Upper lobe of left lung (tissue), 6 donors: Measurements from ENCODE around the gene PIGB. TPM values are rescaled to one million over a fixed set of nuclear protein-coding genes. Genes with fewer than 3 reads are reported as not detected.
A peak's percentile ranks its signal among the peaks of the same experiment; 100 is the strongest.
"Not testable (repeated sequence)": the region's sequence is repeated elsewhere in the genome, so short reads cannot be mapped to it uniquely, and the experiment has no call there.

ENCODE experiments used
- ATAC-seq, 2 donors: fragments of 200-7000 bp; cut with Tn5 transposase; one replicate each; pipeline ENCODE4 v1.9.1; 2022; ENCODE audit warnings: mild to moderate bottlenecking in 2 of 2, moderate library complexity in 2 of 2; ENCODE audit not compliant: low FRiP score in 2 of 2
- DNase-seq, 2 donors: peaks; one replicate each; pipeline ENCODE4 v3.0.0-alpha.2; 2019 to 2020
- H3K27ac ChIP-seq, 4 donors: fragments of 200-600 bp; sonication (generic); one replicate each; pipeline ENCODE4 v1.5.1; 2016 to 2019
- H3K27me3 ChIP-seq, 4 donors: fragments of 200-600 bp; sonication (generic); one replicate each; pipeline ENCODE4 v1.5.1; 2017 to 2019
- H3K36me3 ChIP-seq, 4 donors: fragments of 200-600 bp; sonication (generic); one replicate each; pipeline ENCODE4 v1.5.1; 2016 to 2019
- H3K4me1 ChIP-seq, 4 donors: fragments of 200-600 bp; sonication (generic); one replicate each; pipeline ENCODE4 v1.5.1; 2018 to 2019
- H3K4me3 ChIP-seq, 4 donors: fragments of 200-600 bp; sonication (generic); one replicate each; pipeline ENCODE4 v1.5.1; 2017 to 2019; ENCODE audit warnings: mild to moderate bottlenecking in 2 of 4, moderate library complexity in 1 of 4
- H3K9me3 ChIP-seq, 4 donors: fragments of 200-600 bp; sonication (generic); one replicate each; pipeline ENCODE4 v1.5.1; 2018 to 2019
- EP300 ChIP-seq, 4 donors: sonication (generic); formaldehyde crosslinking; IDR thresholded peaks; one replicate each; pipeline ENCODE4 v1.5.1; 2017; ENCODE audit warnings: antibody characterized with exemption in 4 of 4, control low read depth in 2 of 4
- POLR2A ChIP-seq, 4 donors: fragments of 450-650 bp; IDR thresholded peaks; one replicate each; pipeline ENCODE4 v1.5.1; 2016 to 2017; ENCODE audit warnings: antibody characterized with exemption in 4 of 4, mild to moderate bottlenecking in 2 of 4
- POLR2AphosphoS5 ChIP-seq, 2 donors: sonication (generic); formaldehyde crosslinking; IDR thresholded peaks; one replicate each; pipeline ENCODE4 v1.5.1; 2017; ENCODE audit warnings: antibody characterized with exemption in 2 of 2
- WGBS, 2 donors: methylation state at CpG; one replicate each; pipeline ENCODE4 v1.1.5; 2017 to 2018; 5-methylcytosine and 5-hydroxymethylcytosine counted together
- total RNA-seq, 6 donors: library from RNA; depleted of rRNA in 4 of 6; stranded (reverse); fragments of >200 nt in 4 of 6; gene quantifications; one replicate each; pipeline versions ENCODE4 v1.1.0 to v1.2.1, GENCODE V29; 2016 to 2021
- TF ChIP-seq, protein P1 (sequence below), 6 experiments: fragments of 450-650 bp in 4 of 6; fragments of 200-600 bp in 2 of 6; sonication (generic) in 2 of 6; IDR thresholded peaks; one replicate each; pipeline ENCODE4 v1.5.1; 2016 to 2019; ENCODE audit warnings: antibody characterized with exemption in 6 of 6
- donor health status: DM: no; HTN: no; CAD: no; lungs with moderate emphysema.
- donor health status: DM: no; HTN: yes; CAD: no; lungs with severe emphysema.

Gene PIGB
- total RNA-seq, 6 donors from 2014 or later, result 3.0 to 14.7 (median 9.3) TPM

GRCh38 chr15:55297315-55297714 lies 21.7 kb upstream of the PIGB start:
- TF ChIP-seq EP300 (IDR thresholded peaks at IDR 0.05), result no peak
- TF ChIP-seq, protein P1, sequence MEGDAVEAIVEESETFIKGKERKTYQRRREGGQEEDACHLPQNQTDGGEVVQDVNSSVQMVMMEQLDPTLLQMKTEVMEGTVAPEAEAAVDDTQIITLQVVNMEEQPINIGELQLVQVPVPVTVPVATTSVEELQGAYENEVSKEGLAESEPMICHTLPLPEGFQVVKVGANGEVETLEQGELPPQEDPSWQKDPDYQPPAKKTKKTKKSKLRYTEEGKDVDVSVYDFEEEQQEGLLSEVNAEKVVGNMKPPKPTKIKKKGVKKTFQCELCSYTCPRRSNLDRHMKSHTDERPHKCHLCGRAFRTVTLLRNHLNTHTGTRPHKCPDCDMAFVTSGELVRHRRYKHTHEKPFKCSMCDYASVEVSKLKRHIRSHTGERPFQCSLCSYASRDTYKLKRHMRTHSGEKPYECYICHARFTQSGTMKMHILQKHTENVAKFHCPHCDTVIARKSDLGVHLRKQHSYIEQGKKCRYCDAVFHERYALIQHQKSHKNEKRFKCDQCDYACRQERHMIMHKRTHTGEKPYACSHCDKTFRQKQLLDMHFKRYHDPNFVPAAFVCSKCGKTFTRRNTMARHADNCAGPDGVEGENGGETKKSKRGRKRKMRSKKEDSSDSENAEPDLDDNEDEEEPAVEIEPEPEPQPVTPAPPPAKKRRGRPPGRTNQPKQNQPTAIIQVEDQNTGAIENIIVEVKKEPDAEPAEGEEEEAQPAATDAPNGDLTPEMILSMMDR (IDR thresholded peaks at IDR 0.05), result no peak
- TF ChIP-seq POLR2AphosphoS5 (IDR thresholded peaks at IDR 0.05), result no peak
- TF ChIP-seq POLR2A (IDR thresholded peaks at IDR 0.05), result no peak
- DNase-seq, result no peak
- ATAC-seq, result no peak
- no peak overlapping the region for H3K4me3 ChIP-seq
- no peak overlapping the region for H3K27ac ChIP-seq
- H3K27me3 ChIP-seq, result no peaks in the 10 kb centered on the region
- H3K4me1 ChIP-seq, result no peaks in the 10 kb centered on the region
- no peaks in the 10 kb centered on the region for H3K36me3 ChIP-seq
- no peaks in the 10 kb centered on the region for H3K9me3 ChIP-seq

GRCh38 chr15:55302801-55303200 lies 16.2 kb upstream of the PIGB start:
- peak in 1 of 2 donors; percentile 39 for DNase-seq
- H3K27ac ChIP-seq, H3K4me1 ChIP-seq, H3K4me3 ChIP-seq, H3K36me3 ChIP-seq, H3K9me3 ChIP-seq, ATAC-seq, H3K27me3 ChIP-seq: not testable (repeated sequence)
- no CpG with 5 or more reads among the region's 32 CpGs for whole genome bisulfite sequencing, 2 donors

GRCh38 chr15:55319537-55320237 lies 665 bp downstream of the PIGB start:
- no peak for TF ChIP-seq POLR2AphosphoS5 (IDR thresholded peaks at IDR 0.05)
- TF ChIP-seq, protein P1 (IDR thresholded peaks at IDR 0.05), result no peak
- no peak for TF ChIP-seq POLR2A (IDR thresholded peaks at IDR 0.05)
- TF ChIP-seq EP300 (IDR thresholded peaks at IDR 0.05), result no peak
- Histone ChIP-seq H3K9me3 (no peaks in the 10 kb centered on the region), H3K4me1 (peaks cover 24 to 33% (median 27%) of the 10 kb centered on the region in 4 donors), H3K27ac (peak overlapping the region; percentile 88 to 96 (median 93)), H3K4me3 (peak overlapping the region; percentile 50 to 86 (median 74)), H3K27me3 (no peaks in the 10 kb centered on the region), H3K36me3 (peaks cover 0 to 4% (median 0%) of the 10 kb centered on the region in 4 donors)
- WGBS, 2 donors, result 55 to 57% methylated on average over 4 of the region's 4 CpGs
- DNase-seq (peak in 1 of 2 donors; percentile 51), ATAC-seq (peak in 1 of 2 donors; percentile 52)

DNA sequence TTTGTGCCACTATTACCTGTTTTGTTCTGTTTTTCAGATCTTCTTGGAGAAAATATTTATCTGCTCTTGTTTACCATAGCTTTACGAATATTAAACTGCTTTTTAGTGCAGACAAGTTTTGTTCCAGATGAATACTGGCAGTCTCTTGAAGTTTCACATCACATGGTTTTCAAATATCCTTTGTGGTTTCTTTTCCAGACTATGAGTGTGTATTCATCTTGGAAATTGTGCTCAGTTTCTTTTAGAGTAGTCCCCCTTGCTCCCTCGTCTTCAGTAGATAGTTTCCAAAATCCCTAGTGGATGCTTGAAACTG lies 1.2 kb downstream of the PIGB start:
- H3K4me1 ChIP-seq, result peaks cover 24 to 33% (median 27%) of the 10 kb centered on the region in 4 donors
- peaks cover 0 to 4% (median 0%) of the 10 kb centered on the region in 4 donors for H3K36me3 ChIP-seq
- no peaks in the 10 kb centered on the region for H3K27me3 ChIP-seq
- peak overlapping the region in 2 of 4 donors; percentile 73 to 74 for H3K4me3 ChIP-seq
- WGBS, 2 donors, result 29 to 37% methylated on average over 2 of the region's 2 CpGs
- peak overlapping the region in 1 of 4 donors; percentile 7 for H3K27ac ChIP-seq
- no peak for DNase-seq
- TF ChIP-seq POLR2A (IDR thresholded peaks at IDR 0.05), result no peak
- no peak for TF ChIP-seq POLR2AphosphoS5 (IDR thresholded peaks at IDR 0.05)
- TF ChIP-seq, protein P1 (IDR thresholded peaks at IDR 0.05), result no peak
- TF ChIP-seq EP300 (IDR thresholded peaks at IDR 0.05), result no peak
- ATAC-seq, result no peak
- H3K9me3 ChIP-seq, result no peaks in the 10 kb centered on the region

DNA sequence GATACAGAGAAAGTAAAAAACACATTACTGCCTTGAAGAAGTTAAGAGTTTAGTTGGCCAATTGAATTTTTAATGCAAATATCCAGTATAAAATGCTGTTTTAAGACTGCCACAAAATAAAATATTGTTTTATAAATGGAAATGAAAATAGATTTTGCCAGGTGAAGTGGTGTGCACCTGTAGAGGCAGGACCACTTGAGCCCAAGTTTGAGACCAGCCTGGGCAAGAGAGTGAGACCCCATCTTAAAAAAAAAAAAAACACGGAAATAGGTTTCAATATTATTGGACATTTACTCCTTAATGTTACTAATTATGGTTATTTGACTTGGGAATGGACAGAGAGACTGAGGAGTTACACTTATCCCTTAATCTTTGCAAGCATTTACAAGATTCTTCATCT lies 1.9 kb downstream of the PIGB start:
- no peaks in the 10 kb centered on the region for H3K36me3 ChIP-seq
- no peaks in the 10 kb centered on the region for H3K27me3 ChIP-seq
- H3K4me3 ChIP-seq, result no peak overlapping the region
- WGBS, 2 donors, result 84 to 100% methylated on average over 1 of the region's 1 CpG
- H3K27ac ChIP-seq, result no peak overlapping the region
- DNase-seq (no peak), ATAC-seq (no peak)
- no peak for TF ChIP-seq POLR2AphosphoS5 (IDR thresholded peaks at IDR 0.05)
- TF ChIP-seq POLR2A (IDR thresholded peaks at IDR 0.05), result no peak
- TF ChIP-seq, protein P1 (IDR thresholded peaks at IDR 0.05), result no peak
- no peak for TF ChIP-seq EP300 (IDR thresholded peaks at IDR 0.05)
- peaks cover 24 to 33% (median 27%) of the 10 kb centered on the region in 4 donors for H3K4me1 ChIP-seq
- H3K9me3 ChIP-seq, result no peaks in the 10 kb centered on the region
